H1 (cell line): ENCODE results near the gene IQCC. TPM values are rescaled to one million over a fixed set of nuclear protein-coding genes. Genes with fewer than 3 reads are reported as not detected.

ENCODE experiments used
- CTBP2 ChIP-seq: IDR thresholded peaks from 2 replicates; pipeline ENCODE4 v1.7.0; 2011; ENCODE audit warnings: borderline replicate concordance, mild to moderate bottlenecking, moderate library complexity, mixed read lengths, low read length; ENCODE audit not compliant: insufficient read depth, insufficient read length
- KDM1A ChIP-seq: fragments of 200-600, 300-600 bp; sonication (generic); IDR thresholded peaks from 2 replicates; pipeline ENCODE4 v1.7.1; 2016; ENCODE audit warnings: mild to moderate bottlenecking, low read length, borderline replicate concordance
- RNF2 ChIP-seq: fragments of 200-900, 300-1000 bp; sonication (generic); IDR thresholded peaks from 2 replicates; pipeline ENCODE4 v1.7.1; 2016; ENCODE audit warnings: borderline replicate concordance, low read depth, mild to moderate bottlenecking, antibody characterized with exemption, low read length; ENCODE audit not compliant: poor library complexity, severe bottlenecking; ENCODE audit errors: missing control alignments
- USF2 ChIP-seq: IDR thresholded peaks from 2 replicates; pipeline ENCODE4 v1.6.1; 2011; ENCODE audit warnings: low read length, improper control_type of control experiment
- polyA plus RNA-seq, 7 experiments: library from polyadenylated mRNA; depleted of rRNA in 3 of 7; stranded (reverse) in 5 of 7; unstranded in 2 of 7; fragments of >200 nt in 5 of 7; fragments of 200-250 nt in 2 of 7; gene quantifications; 1 replicate in 5 of 7; 2 replicates in 1 of 7; 4 replicates in 1 of 7; pipeline versions ENCODE4 v1.2.1 to v1.2.3, GENCODE V29; 2011 to 2013; ENCODE audit warnings: missing spikeins in 2 of 7, mixed read lengths in 2 of 7
- total RNA-seq: library from RNA; stranded (reverse); fragmentation: NEBNext Ultra II Directional; extraction: Animal tissue kit (Norgen Biotek cat#: 25700); gene quantifications from 2 replicates; pipeline ENCODE4 v1.2.1, GENCODE V29; 2021

The IQCC gene
- total and polyA plus RNA-seq, 2 of the 8 experiments (the other 6 are each of a cell fraction or from before 2014, with no cell fraction given): 2.5 to 4.2 TPM

GRCh38 chr1:32224285-32224684 is 18.8 kb downstream of the IQCC start (continued):
- TF ChIP-seq CTBP2: no peak
- TF ChIP-seq RNF2: no peak
- no peak for TF ChIP-seq KDM1A
- TF ChIP-seq USF2: no peak
